Lower leg skin (tissue), 3 donors: ENCODE results near the gene ASAP2.

Experiments
- POLR2A ChIP-seq, 2 donors: fragments of 450-650 bp; IDR thresholded peaks; one replicate each; pipeline ENCODE4 v1.6.1; 2016 to 2017; ENCODE audit warnings: antibody characterized with exemption in 2 of 2, mild to moderate bottlenecking in 1 of 2, moderate library complexity in 1 of 2
- TF ChIP-seq, protein P1 (sequence below), 3 donors: fragments of 450-650 bp; IDR thresholded peaks; one replicate each; pipeline ENCODE4 v1.5.1; 2016; ENCODE audit warnings: antibody characterized with exemption in 3 of 3, mild to moderate bottlenecking in 3 of 3, moderate library complexity in 2 of 3

DNA sequence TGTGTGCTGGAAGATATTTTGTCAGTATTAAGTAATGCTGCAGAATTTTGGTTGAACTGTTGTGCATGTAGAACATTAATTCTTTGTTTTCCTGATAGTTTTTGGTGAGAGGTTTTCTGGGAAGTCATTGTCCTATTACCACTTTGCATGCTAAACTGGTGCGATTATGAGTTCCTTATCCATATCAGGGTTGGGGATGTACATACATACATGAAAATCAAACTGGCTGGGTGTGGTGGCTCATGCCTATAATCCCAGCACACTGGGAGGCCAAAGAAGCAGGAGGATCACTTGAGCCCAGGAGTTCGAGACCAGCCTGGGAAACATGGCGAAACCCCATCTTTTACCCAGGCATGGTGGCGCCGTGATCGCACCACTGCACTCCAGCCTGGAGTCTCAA is 34.6 kb downstream of the ASAP2 start:
- TF ChIP-seq, protein P1, sequence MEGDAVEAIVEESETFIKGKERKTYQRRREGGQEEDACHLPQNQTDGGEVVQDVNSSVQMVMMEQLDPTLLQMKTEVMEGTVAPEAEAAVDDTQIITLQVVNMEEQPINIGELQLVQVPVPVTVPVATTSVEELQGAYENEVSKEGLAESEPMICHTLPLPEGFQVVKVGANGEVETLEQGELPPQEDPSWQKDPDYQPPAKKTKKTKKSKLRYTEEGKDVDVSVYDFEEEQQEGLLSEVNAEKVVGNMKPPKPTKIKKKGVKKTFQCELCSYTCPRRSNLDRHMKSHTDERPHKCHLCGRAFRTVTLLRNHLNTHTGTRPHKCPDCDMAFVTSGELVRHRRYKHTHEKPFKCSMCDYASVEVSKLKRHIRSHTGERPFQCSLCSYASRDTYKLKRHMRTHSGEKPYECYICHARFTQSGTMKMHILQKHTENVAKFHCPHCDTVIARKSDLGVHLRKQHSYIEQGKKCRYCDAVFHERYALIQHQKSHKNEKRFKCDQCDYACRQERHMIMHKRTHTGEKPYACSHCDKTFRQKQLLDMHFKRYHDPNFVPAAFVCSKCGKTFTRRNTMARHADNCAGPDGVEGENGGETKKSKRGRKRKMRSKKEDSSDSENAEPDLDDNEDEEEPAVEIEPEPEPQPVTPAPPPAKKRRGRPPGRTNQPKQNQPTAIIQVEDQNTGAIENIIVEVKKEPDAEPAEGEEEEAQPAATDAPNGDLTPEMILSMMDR (IDR thresholded peaks at IDR 0.05) = no peak
- TF ChIP-seq POLR2A (IDR thresholded peaks at IDR 0.05) = no peak
